Measurements from ENCODE around the gene CABLES1. TPM values are rescaled to one million over a fixed set of nuclear protein-coding genes. Genes with fewer than 3 reads are reported as not detected.
"Not testable (repeated sequence)": the region's sequence is repeated elsewhere in the genome, so short reads cannot be mapped to it uniquely, and the experiment has no call there.

CABLES1 gene
- total RNA-seq, 1 donor from 2014 or later: 50.9 TPM

- Mint-ChIP-seq H3K27me3 (ENCODE audit: unreplicated experiment) (no peaks in the 10 kb centered on the region), H3K9me3 (ENCODE audit: unreplicated experiment) (peaks cover 7% of the 10 kb centered on the region), H3K4me3 (ENCODE audit: unreplicated experiment) (no peak overlapping the region), H3K4me1 (ENCODE audit: unreplicated experiment) (peaks cover 20% of the 10 kb centered on the region), H3K27ac (ENCODE audit: unreplicated experiment) (no peak overlapping the region), H3K36me3 (ENCODE audit: unreplicated experiment) (peaks cover 3% of the 10 kb centered on the region)
- DNase-seq (ENCODE audit: extremely low spot score, unreplicated experiment): no peak
- no peak for TF ChIP-seq CTCF (IDR thresholded peaks at IDR 0.05)
Measured at GRCh38 chr18:23266717-23267446, 131.6 kb downstream of the CABLES1 start.

- no peak overlapping the region for H3K27ac Mint-ChIP-seq (ENCODE audit: unreplicated experiment)
- TF ChIP-seq CTCF (IDR thresholded peaks at IDR 0.05): no peak
- peaks cover 3% of the 10 kb centered on the region for H3K36me3 Mint-ChIP-seq (ENCODE audit: unreplicated experiment)
- H3K4me1 Mint-ChIP-seq (ENCODE audit: unreplicated experiment): peaks cover 20% of the 10 kb centered on the region
- H3K27me3 Mint-ChIP-seq (ENCODE audit: unreplicated experiment): no peaks in the 10 kb centered on the region
- DNase-seq (ENCODE audit: extremely low spot score, unreplicated experiment): no peak
- no peak overlapping the region for H3K4me3 Mint-ChIP-seq (ENCODE audit: unreplicated experiment)
- peaks cover 7% of the 10 kb centered on the region for H3K9me3 Mint-ChIP-seq (ENCODE audit: unreplicated experiment)
Measured at GRCh38 chr18:23267447-23267776, 132.1 kb downstream of the CABLES1 start.

- no peak overlapping the region for H3K27ac Mint-ChIP-seq (ENCODE audit: unreplicated experiment)
- TF ChIP-seq CTCF (IDR thresholded peaks at IDR 0.05): no peak
Measured at GRCh38 chr18:23268641-23269040, 133.4 kb downstream of the CABLES1 start.

GRCh38 chr18:23269068-23269467 lies 133.8 kb downstream of the CABLES1 start:
- not testable (repeated sequence) for H3K9me3 Mint-ChIP-seq (ENCODE audit: unreplicated experiment); H3K27ac Mint-ChIP-seq (ENCODE audit: unreplicated experiment); H3K36me3 Mint-ChIP-seq (ENCODE audit: unreplicated experiment); H3K4me3 Mint-ChIP-seq (ENCODE audit: unreplicated experiment); DNase-seq (ENCODE audit: extremely low spot score, unreplicated experiment); H3K27me3 Mint-ChIP-seq (ENCODE audit: unreplicated experiment)
- H3K4me1 Mint-ChIP-seq (ENCODE audit: unreplicated experiment): peaks cover 20% of the 10 kb centered on the region

More at GRCh38 chr18:23268641-23269040, 133.4 kb downstream of the CABLES1 start:
- Mint-ChIP-seq H3K36me3 (ENCODE audit: unreplicated experiment) (peaks cover 3% of the 10 kb centered on the region), H3K9me3 (ENCODE audit: unreplicated experiment) (peaks cover 7% of the 10 kb centered on the region), H3K4me3 (ENCODE audit: unreplicated experiment) (no peak overlapping the region), H3K4me1 (ENCODE audit: unreplicated experiment) (peaks cover 20% of the 10 kb centered on the region), H3K27me3 (ENCODE audit: unreplicated experiment) (no peaks in the 10 kb centered on the region)
- DNase-seq (ENCODE audit: extremely low spot score, unreplicated experiment): no peak

GRCh38 chr18:23269928-23270327 lies 134.6 kb downstream of the CABLES1 start:
- Mint-ChIP-seq H3K9me3 (ENCODE audit: unreplicated experiment) (peaks cover 7% of the 10 kb centered on the region), H3K4me3 (ENCODE audit: unreplicated experiment) (no peak overlapping the region), H3K27me3 (ENCODE audit: unreplicated experiment) (no peaks in the 10 kb centered on the region), H3K36me3 (ENCODE audit: unreplicated experiment) (peaks cover 3% of the 10 kb centered on the region), H3K27ac (ENCODE audit: unreplicated experiment) (no peak overlapping the region), H3K4me1 (ENCODE audit: unreplicated experiment) (peaks cover 21% of the 10 kb centered on the region)
- DNase-seq (ENCODE audit: extremely low spot score, unreplicated experiment): no peak
- no peak for TF ChIP-seq CTCF (IDR thresholded peaks at IDR 0.05)

All from osteocyte (in vitro differentiated cells).